ENCODE data around the gene USP9Y.

Gene USP9Y

DNA sequence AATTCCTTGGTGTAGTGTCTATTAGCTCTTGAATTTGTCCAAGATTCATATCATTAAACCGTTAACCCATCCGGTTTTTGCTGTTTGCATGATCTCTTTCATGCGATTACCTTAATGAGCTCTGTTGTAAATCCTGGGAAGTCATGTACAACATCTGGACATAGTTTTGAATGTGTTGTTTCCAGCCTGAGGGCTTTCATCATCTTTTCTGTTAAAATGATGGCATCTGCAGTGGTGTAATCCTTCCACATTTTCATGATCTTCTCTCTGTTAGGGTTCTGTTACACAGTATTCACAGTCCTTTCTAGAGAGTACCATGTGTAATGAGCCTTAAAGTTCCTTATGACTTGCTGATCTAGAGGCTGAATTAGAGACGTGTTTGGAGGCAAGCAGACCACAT, 64.9 kb downstream of the USP9Y start:
- no peak for DNase-seq

DNA sequence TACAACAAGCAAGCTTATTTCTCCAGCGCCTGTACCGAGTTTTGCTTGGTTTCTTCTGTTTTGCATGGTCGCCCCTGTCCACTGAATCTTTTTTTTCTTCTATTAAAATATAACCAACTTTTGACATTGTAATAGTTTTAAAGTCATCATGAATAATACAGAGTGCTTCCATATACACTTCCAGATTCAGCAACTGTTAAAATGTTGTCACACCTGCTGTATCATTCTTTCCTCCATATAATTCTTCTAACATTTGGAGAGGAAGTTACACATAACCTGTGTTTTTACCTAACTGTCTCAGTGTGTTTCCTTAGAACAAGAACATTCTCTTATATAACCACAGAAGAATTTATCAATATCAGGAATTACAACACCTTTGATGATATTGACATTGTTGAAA, 83.5 kb downstream of the USP9Y start:
- no peak for DNase-seq

DNA sequence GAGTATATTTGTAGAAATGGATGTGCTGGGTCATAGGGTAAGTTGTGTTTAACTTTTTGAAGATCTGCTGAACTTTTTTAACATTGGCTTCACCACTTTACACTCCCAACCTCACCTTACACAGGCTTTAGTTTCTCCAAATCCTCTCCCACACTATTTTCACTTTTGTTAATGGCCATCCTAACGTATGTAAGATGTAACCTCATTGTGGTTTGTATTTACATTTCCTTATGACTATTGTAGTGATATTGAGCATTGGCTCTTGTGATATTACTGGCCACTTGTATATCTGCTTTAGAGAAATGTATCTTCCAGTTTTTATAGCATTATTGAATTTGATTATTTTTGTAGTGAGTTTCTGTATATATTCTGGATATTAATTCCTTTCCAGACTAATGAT, 93.0 kb downstream of the USP9Y start:
- DNase-seq, result no peak

DNA sequence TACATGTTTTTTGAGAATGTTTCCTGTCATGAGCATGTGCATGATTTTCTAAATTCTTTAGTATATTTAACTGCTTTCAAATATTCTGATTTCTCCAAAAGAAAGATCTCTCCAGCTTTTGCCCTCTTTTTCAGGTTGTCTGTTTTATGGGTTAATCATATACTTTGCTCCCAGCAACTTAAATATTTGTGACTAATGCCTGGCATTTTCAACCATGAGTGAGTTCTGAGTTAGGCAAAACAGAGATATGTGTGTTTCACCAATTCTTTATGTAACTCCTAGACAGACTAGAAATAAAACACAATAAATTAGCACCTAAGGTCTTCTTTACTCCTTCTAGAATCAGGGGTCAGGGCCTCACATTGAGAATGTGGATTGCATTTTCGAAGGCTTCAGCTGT, 107.0 kb downstream of the USP9Y start:
- no peak for DNase-seq

DNA sequence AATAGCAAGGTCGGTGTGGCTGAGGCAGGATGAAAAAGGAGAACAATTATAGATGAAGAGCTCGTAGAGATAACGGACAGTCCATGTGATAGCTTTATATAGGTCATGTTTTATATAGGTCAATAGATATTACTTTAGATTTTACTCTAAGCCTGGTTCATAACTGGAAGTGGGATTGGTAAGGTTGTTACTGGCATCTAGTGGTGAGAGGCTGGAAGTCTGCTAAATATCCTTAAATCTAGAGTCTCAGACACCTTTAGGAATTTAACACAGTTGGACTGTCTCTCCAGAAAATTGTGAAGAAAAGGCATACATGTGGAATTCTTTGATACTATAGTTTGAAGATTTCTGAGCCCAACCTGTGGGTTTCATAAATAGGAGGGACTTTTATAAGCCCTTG, 108.0 kb downstream of the USP9Y start:
- DNase-seq, result peak; percentile 62

DNA sequence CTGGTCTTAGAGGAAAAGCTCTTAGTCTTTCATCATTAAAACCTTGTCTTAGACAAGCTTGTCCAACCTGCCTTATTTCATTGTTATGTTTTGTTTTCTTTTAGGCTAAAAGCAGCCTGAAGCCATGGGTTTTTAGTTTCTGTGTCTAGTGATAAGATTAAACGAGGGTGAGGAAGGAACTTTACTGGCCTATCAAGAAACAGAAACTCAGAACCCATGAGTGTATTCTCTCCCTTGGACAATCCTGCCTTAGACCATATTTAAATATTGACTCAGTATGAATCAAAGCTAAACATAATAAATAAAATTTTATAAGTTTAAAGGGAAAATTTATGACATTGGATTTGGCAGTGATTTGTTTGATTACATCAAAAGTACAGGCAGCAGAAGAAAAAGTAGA, 122.4 kb downstream of the USP9Y start:
- DNase-seq, result no peak

DNA sequence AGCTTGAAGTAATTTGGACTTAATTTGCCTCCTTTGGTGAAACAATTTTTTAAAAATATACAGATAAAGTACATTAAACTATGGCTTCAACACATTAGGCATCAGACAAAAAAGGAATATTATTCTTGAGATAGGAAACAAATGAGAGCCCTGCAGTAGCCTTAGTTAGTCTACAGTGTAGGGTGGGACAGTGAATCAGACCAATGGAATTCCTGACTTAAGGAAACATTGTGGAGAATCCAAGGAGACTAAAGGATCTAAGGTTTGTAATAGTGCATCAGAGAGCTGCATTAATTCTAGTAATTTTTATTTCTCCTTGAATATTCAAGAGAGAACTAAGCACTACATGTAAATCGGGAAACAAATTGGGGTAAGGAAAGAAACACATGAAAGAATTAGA, 125.8 kb downstream of the USP9Y start:
- no peak for DNase-seq

DNA sequence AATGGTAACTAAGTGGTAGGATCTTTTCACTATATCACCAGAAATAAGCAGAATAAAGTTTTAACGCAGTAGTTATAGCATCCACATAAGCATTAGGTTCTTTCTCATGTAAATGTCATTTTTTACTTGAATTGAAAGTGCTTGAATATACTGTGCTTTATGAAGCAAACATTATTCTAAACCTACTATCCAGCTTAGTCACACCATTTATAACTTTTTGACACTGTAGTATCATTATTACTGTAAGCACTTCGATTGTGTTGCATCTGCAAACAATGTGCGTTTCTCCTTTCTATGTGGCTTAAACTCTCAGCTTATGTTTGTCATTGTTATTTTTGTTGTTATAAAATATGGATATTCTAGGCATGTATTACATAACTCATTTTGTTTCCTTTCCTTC, 132.3 kb downstream of the USP9Y start:
- DNase-seq, result no peak

DNA sequence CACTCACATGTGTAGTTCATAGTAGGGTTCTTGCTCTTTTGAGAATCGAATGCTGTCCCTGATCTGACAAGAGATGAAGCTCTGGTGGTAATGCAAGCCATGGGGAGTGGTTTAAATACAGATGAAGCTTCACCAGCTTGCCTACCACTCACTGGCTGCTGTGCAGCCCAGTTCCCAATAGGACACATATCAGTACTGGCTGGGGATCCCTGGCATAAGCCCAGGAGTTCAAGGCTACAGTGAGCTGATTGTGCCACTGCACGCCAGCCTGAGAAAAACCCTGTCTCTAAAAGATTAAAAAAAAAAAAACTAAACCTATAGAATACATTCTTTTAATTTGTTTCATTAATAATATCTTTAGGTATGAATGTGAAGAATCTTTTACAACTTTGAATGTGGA, 136.5 kb downstream of the USP9Y start:
- peak; percentile 2 for DNase-seq

DNA sequence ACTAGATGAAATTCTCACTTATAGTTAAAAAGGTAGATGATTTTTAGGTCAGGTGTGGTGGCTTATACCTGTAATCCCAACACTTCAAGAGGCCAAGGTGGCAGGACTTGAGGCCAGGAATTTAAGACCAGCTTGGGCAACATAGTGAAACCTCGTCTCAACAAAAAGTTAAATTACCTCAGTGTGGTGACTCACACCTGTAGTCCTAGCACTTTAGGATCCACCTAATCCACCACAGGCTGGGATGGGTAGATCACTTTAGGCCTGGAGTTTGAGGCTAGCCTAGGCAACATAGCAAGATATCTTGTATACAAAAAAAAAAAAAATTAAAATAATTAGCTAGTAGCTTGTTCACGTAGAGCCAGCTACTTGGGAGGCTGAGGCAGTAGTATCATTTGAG, 140.3 kb downstream of the USP9Y start:
- no peak for DNase-seq

DNA sequence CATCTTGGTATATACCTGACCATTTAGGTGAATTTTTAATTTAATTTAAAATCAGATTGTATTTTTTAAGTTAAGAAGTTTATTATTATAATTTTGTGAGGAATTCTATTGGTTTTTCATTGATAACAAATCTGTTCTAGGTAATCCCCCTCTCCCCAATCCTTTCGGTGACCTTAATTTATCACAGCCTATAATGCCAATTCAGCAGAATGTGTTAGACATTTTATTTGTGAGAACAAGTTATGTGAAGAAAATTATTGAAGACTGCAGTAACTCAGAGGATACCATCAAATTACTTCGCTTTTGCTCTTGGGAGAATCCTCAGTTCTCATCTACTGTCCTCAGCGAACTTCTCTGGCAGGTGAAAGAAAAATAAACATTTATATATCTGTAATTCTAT, 145.8 kb downstream of the USP9Y start:
- no peak for DNase-seq

DNA sequence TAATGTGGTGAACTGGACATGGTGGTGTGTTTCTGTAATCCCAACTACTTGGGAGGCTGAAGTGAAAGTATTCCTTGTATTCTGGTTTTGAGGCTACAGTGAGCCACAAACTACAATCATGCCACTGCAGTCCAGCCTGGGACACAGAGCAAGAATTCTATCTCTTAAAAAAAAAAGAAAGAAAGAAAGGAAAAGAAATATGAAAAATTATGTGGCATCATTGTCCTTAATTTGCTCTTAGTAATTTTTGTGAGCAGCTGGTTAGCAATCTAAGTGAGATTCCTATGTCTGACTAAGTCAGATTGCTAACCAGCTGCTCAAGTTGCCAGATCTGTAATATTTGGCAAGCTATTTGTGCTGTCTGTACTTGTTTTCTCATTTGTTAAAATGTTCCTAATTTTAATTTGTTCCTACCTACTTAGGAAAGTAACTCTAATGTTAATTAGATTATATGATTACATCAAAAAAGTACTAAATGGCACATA, 154.8 kb downstream of the USP9Y start:
- no peak for DNase-seq

DNA sequence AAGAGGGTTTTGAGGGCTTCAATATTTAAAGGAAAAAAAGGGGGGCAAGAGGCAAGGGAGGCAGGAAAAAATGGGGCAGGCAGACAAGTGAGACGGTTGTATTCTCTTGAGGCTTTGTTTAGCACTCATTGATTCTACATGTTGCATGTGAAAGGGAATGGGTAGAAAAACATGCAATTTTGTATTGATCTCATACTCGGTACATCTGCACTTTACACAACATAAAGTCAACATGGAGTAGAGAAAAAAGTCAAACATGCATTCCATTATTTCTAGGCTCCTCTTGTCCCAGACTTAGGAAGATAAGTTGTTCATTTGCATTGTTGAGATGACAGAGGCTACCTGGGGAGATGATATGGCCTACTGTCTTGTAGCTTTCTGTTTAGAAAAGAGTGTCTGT, 166.9 kb downstream of the USP9Y start:
- DNase-seq, result no peak

DNA sequence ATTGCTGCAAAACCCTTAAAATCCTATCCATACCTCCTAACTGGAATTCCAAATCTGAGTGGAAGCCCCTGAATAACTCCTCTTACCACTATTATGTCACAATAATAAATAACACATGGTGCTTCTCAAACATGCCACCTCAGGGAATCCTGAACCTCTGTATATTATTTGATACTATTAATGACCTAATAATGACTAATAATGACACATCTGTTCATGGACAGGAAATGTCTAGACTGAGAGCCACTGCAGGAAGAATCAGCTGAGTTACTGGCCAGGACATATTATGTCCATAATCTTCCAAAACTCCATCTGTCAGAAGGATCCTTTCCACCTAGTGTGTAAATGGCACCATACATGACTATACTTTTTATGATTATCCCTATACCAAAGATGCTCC, 195.9 kb downstream of the USP9Y start:
- no peak for DNase-seq

DNA sequence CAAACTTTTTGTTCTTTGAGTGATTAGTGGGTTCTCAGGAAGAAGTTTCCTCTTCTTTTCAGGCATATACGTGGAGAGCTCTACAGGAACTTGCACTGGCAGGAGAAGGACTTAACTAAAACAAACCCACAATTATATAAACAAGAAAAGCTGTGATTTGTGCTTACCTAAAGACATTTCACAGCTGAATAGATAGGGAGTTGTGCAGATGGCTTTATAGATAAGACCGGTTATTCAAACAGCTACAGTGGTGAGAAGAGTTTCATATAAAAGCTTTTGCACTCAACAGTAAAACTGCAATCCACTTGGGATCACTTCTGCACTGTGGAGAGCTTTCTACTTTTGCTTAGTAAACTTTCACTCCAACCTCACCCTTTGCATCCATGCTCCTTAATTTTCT, 197.6 kb downstream of the USP9Y start:
- DNase-seq, result no peak

DNA sequence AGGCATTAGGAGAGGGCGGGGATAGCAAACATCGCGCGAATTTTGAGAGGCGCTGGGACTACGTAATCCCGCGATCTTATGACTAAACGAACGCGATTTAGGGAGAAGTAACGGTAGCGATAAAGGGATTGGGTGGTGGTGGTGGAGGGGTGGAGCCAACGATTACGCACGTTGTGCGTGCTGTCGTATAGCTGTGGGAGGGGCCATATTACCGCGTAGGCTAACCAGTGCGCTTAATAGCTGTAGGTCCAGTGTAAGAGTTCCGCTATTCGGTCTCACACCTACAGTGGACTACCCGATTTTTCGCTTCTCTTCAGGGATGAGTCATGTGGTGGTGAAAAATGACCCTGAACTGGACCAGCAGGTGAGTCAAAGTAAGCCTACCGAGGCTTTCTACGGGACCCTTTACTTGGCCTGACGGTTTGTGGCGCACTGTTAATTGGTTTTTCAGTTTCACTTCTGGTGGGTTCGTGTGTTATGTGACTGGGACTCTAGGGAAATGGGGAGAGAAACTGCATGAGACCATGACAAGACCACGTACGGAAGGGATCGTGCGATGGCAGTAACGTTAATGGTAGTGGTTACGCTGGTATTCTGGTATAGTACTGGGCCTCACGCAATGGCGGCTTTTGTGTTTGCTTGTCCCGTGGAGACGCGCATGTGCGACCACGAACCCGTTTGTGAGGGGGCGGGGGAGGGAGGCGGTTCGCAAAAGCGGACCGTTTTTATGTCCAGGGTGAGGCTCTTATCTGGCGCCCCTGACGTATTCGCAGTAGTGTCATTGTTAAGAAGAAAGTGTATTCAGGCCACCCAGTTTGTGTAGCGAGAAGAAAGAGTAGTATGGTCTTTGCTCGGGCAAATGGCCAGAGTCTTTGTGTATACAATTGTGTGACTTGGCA, 203.8 kb downstream of the USP9Y start, which contains the start of gene DDX3Y:
DDX3Y (plus strand) TSS at position 251 of the 899 bp plus-strand sequence; CDS start at position 320, 69 bp downstream.
- DNase-seq, result peak; percentile 95

DNA sequence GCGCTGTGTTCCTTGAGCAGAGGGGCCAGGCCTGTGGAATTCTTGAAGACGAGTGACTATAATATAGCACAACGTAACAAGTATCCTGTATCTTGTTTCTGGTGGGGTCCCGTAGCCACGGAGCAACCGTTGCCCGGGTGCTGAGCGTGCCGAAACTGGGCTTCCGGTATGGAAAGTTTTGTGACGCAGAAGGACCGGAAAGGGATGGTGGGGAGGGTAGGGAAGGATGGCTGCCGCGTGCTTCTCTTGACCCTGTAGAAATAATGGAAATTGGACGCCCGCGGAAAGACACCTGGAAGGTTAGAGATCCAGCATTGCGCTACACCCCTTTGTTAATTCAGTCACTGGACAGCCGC, 204.5 kb downstream of the USP9Y start:
- peak; percentile 86 for DNase-seq

DNA sequence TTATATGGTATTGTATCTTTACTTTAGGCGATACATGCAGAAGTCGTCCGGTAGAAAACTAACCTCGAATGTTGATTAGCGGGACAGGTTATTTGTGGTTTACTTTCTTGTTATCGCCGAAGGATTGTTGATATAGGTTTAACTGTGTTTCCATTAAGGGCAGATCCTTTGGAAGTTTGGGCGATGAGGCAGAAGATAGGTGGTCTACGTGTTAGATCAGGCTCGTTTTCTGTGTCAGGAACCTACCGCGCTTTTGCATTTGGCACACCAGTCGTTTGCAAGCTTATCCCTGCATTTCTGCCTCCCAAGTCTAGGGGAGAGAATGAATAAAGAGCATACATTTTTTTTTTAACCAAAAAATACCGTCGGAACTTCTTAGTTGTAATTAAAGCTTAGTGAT, 204.9 kb downstream of the USP9Y start:
- peak; percentile 39 for DNase-seq

Measured in hematopoietic multipotent progenitor cell treated with erythropoietin and hydrocortisone succinate and interleukin-3 and kit ligand, for 6 days (in vitro differentiated cells).